Measurements from ENCODE around the gene LDLRAD4.

DNA sequence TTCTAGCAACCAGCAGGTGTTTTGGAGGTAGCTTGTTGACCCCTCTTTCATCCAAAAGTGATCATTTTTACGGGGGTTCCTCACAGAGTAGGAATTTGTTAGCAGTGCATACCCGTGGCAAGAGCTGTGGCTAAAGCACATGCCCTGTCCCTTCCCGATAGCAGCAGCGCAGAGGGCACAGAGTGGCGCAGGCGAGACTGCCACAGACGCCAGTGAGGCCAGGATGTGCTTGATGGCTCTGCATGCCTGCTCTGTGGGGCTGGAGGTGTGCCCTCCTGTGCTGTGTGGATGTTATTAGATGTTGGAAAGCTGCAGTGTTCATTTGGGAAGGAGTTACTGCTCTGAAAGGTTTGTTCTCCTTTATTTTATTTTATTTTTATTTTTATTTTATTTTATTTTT lies 354.2 kb downstream of the LDLRAD4 start:
- TF ChIP-seq, protein P1, sequence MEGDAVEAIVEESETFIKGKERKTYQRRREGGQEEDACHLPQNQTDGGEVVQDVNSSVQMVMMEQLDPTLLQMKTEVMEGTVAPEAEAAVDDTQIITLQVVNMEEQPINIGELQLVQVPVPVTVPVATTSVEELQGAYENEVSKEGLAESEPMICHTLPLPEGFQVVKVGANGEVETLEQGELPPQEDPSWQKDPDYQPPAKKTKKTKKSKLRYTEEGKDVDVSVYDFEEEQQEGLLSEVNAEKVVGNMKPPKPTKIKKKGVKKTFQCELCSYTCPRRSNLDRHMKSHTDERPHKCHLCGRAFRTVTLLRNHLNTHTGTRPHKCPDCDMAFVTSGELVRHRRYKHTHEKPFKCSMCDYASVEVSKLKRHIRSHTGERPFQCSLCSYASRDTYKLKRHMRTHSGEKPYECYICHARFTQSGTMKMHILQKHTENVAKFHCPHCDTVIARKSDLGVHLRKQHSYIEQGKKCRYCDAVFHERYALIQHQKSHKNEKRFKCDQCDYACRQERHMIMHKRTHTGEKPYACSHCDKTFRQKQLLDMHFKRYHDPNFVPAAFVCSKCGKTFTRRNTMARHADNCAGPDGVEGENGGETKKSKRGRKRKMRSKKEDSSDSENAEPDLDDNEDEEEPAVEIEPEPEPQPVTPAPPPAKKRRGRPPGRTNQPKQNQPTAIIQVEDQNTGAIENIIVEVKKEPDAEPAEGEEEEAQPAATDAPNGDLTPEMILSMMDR (IDR thresholded peaks at IDR 0.05) = no peak
- no peak for TF ChIP-seq POLR2A (IDR thresholded peaks at IDR 0.05)
